Amygdala (tissue), 56 donors: ENCODE data around the gene NUMA1.
A peak's percentile ranks its signal among the peaks of the same experiment; 100 is the strongest.

Experiments
- DNase-seq, 56 donors: peaks; one replicate each; lab custom pipeline; 2025; lab: John Stamatoyannopoulos, UW

Gene NUMA1

GRCh38 chr11:72004515-72005346 lies 75.6 kb downstream of the NUMA1 start:
- DNase-seq, result no peak

- DNase-seq, result no peak
Observed at GRCh38 chr11:72003776-72004171, 76.6 kb downstream of the NUMA1 start.

GRCh38 chr11:72002841-72003775 lies 77.2 kb downstream of the NUMA1 start:
- no peak for DNase-seq

- DNase-seq, result no peak
Observed at GRCh38 chr11:72001834-72002591, 78.3 kb downstream of the NUMA1 start.

- DNase-seq, result no peak
Observed at GRCh38 chr11:72001285-72001684, 79.1 kb downstream of the NUMA1 start.

- no peak for DNase-seq
Observed at GRCh38 chr11:72000202-72000867, 80.0 kb downstream of the NUMA1 start.

- no peak for DNase-seq
Observed at GRCh38 chr11:71999798-72000197, 80.5 kb downstream of the NUMA1 start.

- peak in 1 of 56 donors; percentile 37 for DNase-seq
Observed at GRCh38 chr11:71999362-71999761, 81.0 kb downstream of the NUMA1 start.

GRCh38 chr11:71998649-71999310 lies 81.6 kb downstream of the NUMA1 start, which contains the start of gene IL18BP:
TSS of gene IL18BP (plus strand) at chr11:71998909. CDS start at chr11:71999985, 1,076 bp downstream.
- peak in 3 of 56 donors; percentile 15 to 48 (median 31) for DNase-seq

GRCh38 chr11:71998061-71998460 lies 82.3 kb downstream of the NUMA1 start:
- no peak for DNase-seq

- DNase-seq, result no peak
Observed at GRCh38 chr11:71997594-71997993, 82.7 kb downstream of the NUMA1 start.

- no peak for DNase-seq
Observed at GRCh38 chr11:71996946-71997345, 83.4 kb downstream of the NUMA1 start.

- DNase-seq, result no peak
Observed at GRCh38 chr11:71996517-71996916, 83.8 kb downstream of the NUMA1 start.

GRCh38 chr11:71995726-71996291 lies 84.5 kb downstream of the NUMA1 start:
- DNase-seq, result peak in 1 of 56 donors; percentile 43

GRCh38 chr11:71994786-71995185 lies 85.6 kb downstream of the NUMA1 start:
- DNase-seq, result no peak

- no peak for DNase-seq
Observed at GRCh38 chr11:71992136-71992730, 88.1 kb downstream of the NUMA1 start.

GRCh38 chr11:71991494-71991893 lies 88.8 kb downstream of the NUMA1 start:
- peak in 1 of 56 donors; percentile 45 for DNase-seq

- no peak for DNase-seq
Observed at GRCh38 chr11:71990701-71991100, 89.6 kb downstream of the NUMA1 start.

- no peak for DNase-seq
Observed at GRCh38 chr11:71988050-71988449, 92.3 kb downstream of the NUMA1 start.
